Measurements from ENCODE around the gene PARVG. TPM values are rescaled to one million over a fixed set of nuclear protein-coding genes. Genes with fewer than 3 reads are reported as not detected.

The PARVG gene
- polyA plus RNA-seq, 4 donors = 1.7 to 3.0 (median 2.2) TPM

DNA sequence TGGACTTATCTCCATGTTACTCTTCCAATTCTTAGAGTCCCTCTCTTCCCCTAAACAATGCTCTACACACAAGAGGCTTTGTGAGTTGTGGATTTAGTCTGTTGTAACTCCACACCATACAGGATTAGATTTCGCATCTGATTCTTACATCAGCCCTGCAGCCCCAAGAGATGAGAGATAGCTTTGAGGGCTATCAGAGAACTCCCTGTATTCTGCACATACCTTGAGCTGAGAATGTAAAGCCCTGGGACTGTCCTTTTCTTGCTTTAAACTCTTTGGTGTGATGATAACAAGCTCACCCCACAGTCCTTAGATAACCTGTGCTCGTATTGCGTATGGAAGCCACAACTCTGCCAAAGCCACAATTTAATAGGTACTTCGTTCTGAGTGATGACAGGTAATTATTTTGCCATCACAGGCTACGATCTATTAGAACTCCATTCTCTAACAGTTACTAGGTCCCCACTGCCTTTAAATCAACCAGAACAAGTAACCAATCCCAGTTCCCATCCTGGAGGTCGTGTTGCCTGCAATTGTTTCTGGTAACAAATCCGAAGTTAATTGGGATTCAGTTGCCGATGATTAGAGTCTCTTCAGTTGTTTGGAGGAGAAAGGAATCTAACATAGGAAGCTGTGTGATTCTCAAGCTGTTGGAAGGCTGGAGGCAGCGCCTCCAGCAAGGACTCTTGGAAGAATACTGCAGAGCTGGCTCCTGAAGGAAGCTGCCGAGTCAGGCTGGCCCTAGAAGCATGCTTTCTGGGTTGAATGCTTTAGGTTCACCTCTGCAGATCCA is 1.3 kb upstream of the PARVG start:
- no peak for DNase-seq (ENCODE audit: low read depth in 4 of 4, low spot score in 3 of 4)

DNA sequence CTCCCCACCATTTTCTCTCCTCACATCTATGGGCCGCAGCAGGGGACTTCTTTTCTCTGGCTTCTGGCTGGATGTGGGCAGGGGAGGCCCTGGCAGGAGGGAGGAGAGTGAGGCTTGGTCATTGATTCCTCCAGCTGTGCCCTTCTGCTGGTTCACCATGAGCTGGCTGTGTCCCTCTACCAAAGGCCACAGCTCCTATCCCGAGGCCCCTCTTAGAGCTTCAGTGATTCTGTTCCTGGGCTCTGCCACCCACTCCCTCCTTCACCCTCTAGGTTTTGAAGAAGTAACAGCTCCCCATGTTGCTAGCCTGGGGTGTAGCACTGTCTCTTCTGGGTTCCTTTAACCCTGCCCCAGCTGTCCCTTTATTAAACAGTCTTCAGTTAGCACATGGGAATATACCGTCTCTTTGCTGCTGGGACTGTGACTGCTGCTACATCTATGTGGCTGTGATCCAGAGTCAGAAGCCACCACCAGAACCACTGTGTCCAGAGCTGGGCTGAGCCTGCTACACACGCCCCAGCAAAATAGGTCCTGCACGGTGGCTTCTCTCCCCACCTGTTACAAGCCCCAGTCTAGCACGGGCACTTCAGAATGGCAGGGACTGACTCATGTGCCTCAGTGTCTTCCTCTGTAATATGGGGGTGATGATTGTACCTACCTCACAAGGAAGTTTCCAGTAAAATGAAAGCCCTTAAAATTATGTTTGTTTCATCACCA is 578 bp upstream of the PARVG start:
- DNase-seq (ENCODE audit: low read depth in 4 of 4, low spot score in 3 of 4) = no peak

DNA sequence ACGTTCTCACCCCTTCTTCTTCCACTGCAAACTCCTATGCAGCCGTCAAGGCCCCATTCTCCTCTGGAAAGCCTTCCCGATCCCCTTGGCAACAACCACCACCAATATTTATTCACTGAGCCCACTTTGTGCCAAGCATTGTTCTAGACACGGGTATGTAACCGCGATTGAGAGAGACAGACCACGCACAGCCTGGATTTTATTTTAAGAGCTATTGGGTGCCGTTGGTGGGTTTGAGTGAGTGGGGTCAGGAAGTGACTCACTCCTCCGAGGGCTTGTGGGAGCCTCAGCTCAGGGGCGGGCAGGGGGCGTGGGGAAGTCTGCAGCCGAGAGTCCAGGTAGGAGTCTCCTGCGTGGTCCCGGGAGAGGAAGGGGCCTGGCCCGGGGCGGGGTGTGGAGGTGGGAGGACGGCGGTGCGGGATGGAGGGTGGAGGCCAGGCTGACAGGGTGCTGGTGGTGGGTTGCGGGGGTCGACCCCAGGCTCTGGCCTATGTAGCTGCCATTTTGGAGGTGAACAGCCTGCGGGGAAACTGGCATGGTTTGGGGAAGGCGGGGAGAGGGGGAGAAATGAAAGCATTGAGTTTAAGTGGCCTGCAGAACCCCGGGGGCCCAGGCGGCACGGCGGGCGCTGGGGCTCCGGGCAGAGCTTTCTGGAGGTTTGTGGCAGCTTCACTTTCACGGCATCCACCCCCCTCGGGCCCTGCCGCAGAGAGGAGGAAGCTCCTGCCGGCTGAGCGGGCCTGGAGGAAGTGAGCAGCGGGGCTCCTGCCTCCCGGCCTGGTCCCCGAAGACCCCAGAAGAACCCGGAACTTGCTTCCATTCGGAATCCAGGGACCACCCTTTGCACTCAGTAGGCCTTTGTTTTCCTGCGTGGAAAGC is 547 bp downstream of the PARVG start:
- no peak for DNase-seq (ENCODE audit: low read depth in 4 of 4, low spot score in 3 of 4)

DNA sequence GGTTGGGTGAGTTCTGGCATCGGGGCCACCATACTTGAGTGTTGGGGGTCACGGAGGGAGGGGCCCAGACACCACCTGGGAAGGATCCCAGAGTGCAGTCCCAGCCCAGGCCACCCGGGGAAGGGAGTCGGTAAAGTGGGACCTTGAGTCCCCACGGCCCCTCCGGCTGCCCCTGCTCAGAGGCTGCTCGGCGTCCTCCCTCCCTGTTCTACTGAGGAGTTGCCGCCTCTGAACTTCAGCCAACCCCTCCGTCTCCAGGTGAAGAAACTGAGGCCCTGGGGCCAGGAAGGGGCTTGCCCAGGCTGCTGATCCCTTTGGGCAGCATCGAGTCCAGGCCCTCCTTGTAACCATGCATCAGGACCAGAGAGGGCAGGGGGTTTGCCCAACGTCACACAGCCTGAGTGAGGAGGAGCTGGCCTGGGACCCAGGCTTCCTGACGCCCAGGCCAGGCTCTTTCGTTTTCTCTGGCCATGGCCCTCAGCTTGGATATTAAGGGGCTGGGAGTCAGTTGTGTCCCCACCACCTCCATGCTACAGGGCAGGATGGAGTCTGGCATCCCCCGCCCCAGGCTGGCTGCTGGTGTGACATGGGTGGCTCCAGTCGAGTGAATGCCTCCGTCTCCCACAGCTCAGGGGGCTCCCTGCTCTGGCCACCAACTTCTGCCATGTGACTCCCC is 1.3 kb downstream of the PARVG start:
- no peak for DNase-seq (ENCODE audit: low read depth in 4 of 4, low spot score in 3 of 4)

DNA sequence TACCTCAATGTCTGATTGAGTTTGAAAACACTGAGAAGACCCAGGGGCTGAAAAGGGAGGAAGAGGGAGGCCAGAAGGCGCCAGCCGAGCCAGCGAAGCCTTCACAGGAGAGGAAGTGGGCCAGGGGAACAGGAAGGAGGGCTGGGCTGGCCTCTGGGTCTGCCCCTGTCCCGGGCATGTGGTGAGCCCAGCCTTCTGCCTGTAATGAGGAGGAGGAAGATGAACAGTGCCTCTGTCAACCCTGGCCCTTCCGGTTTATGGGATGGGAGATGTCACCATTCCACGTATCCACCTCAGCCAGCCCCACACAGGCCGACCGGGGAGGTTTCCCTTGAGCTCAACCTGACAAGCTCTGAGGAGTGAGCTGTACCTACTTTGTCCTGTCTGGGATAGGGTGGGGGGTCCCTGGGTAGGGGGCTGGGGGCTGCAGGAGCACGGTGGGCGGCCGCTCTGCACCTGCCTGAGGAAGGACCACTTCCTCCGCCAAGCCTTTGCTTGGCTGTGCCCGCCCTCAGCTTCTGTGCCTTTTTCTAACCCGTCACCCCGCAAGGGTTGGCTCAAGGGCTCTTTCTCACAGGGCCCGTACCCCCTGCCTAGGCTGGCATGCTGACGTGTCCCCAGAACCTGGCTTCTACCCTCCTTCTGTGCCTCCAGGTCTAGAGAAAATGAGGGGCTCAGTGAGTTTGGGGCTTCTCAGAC is 2.0 kb downstream of the PARVG start:
- DNase-seq (ENCODE audit: low read depth in 4 of 4, low spot score in 3 of 4) = no peak

DNA sequence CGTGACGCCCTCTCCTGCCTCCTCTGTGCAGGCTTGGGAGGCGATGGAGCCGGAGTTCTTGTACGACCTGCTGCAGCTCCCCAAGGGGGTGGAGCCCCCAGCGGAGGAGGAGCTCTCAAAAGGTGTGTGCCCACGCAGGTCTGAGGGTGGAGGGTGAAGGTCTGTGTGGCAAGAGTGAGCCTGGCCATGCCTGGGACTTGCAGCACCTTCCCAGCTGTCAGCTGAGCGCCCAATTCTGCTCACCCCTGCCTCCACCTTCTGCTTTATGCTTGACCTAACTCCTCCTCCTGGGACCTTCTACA is 2.5 kb downstream of the PARVG start:
- no peak for DNase-seq (ENCODE audit: low read depth in 4 of 4, low spot score in 3 of 4)

DNA sequence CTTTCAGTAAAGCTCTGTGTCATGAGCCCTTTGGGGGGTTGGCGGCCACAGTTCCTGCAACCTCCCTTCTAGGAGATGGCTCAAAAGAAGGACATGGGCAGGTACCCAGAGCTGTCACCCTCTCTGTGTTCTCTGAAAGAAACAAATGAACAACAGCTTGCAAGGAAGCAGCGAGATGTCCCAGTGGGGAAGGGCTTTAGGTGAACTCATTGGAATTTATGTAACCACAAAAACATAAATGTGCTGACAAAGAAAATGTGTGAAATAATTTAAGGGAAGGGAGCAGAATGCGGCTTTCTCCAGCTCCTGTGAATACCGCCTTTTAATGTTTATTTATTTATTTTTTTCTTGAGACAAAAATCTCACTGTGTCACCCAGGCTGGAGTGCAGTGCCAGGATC is 3.3 kb downstream of the PARVG start:
- DNase-seq (ENCODE audit: low read depth in 4 of 4, low spot score in 3 of 4) = no peak

DNA sequence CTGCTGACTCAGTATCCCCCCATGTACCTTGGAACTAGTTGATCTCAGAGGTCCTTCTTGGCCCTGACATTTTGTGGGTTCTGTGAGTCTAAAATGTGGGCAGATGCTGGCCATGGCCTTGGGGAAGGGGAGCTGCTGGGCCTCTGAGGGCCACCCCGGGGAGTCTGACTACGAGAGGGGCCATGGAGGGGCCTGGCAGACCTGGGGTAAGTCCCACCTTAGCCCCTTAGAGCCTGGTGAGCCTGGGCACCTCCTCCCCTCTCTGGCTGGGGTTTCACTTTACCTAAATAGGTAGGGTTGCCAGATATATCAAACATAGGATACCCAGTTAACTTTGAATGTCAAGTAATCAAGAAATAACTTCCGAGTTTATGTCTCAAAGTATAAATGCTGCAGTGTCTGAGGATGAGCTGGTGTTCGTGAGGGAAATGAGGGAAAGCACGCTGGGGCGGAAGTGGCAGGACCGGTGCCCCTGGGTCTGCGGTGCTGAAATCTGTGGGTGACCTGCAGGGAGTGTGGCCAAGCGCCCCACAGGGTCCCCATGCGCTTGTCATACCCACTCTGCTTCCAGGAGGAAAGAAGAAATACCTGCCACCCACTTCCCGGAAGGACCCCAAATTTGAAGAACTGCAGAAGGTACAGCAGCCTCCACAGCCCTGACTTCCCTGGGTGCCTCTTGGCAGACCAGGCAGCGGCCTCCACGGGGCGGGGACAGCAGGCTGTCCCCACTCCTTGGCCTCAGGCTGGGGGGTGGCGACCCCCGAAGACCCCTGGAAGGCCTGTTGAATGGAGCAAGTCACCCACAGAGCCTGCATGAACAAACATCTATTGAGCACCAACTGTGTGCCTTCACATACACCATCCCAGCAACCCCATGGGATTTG is 4.8 kb downstream of the PARVG start:
- DNase-seq (ENCODE audit: low read depth in 4 of 4, low spot score in 3 of 4) = no peak

DNA sequence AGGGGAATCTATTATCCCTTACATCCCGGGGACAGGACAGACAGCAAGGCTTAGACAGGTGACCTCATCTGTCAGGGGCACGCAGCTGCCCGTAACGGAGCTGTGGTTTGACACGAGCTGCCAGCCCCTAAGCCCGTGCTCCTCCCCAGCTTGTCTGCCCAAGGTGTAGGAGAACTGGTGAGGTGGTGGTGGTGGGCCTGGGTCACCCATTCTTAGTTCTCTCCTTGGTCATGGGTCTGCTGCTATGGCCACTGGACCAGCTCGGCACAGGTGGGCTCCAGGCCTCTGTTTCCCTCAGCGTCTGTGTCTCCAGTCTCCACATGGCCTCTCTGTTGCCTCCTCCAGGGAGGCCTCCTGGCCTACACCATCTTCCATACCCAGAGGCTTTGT is 5.4 kb downstream of the PARVG start:
- no peak for DNase-seq (ENCODE audit: low read depth in 4 of 4, low spot score in 3 of 4)

DNA sequence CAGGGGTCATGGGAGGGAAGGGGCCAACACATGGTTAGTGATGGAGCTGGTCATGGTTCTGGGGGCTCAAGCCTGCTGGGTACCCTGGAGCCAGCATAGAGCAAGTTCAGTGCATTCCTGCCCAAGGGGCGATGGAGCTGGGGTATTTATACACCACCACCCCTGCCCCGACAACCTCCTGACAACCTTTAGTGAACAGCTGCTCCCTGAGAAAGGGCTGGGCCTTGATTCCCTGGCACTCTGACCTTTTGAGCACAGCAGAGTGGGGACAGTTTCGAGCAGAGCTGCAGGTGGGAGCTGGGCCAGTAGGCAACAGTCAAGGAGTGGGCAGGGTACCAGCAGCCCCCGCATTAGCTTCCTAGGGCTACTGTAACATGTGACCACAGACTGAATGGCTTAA is 6.0 kb downstream of the PARVG start:
- no peak for DNase-seq (ENCODE audit: low read depth in 4 of 4, low spot score in 3 of 4)

DNA sequence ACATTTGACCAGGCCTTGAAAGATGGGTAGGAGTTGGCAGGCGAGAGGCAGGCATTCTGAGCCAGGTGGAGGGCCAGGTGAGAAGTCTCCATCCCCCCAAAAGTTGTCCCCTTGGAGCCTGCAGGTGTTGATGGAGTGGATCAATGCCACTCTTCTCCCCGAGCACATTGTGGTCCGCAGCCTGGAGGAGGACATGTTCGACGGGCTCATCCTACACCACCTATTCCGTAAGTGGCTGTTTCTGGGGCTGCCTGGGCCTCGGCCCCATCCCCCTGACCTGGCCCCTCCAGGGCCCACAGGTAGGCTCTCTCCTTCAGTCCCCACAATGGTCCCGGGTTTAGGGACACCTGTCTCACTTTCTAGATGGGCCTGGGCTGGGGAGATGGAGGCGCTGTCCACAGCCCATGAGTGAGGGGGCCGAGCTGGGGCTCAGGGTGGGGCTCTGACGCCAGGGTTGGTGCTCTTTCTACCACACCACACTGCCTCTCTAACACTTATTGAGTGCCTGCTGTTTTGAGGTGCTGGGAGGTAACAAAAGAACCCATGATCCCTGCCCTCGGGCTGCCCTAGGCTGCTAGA is 7.0 kb downstream of the PARVG start:
- no peak for DNase-seq (ENCODE audit: low read depth in 4 of 4, low spot score in 3 of 4)

DNA sequence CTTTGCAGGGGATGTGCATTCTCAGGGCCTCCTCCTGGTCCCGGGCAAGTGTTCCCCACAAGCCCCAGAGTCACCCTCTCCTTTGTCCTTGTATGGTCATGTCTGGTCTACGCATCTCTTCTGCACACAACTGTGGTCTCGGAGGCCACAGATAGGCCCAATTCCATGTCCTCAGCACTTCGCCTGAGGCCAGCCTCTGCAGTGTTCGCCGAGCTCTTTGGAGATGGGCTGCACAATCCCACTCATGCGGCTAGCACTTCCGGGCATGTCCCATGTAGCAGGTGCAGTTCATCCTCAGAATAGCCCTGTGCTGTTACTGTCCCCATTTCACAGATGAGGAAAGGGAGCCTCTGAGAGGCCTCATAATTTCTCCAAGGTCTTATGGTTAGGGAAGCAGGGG is 7.6 kb downstream of the PARVG start:
- DNase-seq (ENCODE audit: low read depth in 4 of 4, low spot score in 3 of 4) = no peak

DNA sequence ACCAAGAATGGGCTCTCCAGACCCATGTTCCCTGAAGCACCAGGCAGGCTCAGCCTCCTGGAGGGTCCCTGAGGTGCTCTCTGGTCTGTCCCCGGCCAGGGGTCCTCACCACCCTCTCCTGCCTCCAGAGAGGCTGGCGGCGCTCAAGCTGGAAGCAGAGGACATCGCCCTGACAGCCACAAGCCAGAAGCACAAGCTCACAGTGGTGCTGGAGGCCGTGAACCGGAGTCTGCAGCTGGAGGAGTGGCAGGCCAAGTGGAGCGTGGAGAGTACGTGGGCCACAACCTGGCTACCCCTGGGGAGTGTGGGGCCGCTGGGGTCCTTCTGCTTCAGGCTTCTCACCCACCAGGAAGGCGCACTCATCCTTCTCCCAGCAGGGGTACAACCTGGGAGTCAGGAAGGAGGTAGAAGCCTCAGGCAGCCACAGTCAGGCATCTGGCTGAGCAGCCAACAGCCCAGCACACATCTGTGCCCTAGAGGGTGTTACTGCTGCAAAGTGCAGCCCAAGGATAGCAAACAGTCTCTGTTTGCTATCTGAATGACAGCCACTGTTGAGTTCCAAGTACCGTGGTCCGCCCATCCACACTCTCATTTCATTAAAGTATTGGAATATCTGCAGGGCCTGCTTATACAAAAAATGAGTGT is 8.4 kb downstream of the PARVG start:
- no peak for DNase-seq (ENCODE audit: low read depth in 4 of 4, low spot score in 3 of 4)

DNA sequence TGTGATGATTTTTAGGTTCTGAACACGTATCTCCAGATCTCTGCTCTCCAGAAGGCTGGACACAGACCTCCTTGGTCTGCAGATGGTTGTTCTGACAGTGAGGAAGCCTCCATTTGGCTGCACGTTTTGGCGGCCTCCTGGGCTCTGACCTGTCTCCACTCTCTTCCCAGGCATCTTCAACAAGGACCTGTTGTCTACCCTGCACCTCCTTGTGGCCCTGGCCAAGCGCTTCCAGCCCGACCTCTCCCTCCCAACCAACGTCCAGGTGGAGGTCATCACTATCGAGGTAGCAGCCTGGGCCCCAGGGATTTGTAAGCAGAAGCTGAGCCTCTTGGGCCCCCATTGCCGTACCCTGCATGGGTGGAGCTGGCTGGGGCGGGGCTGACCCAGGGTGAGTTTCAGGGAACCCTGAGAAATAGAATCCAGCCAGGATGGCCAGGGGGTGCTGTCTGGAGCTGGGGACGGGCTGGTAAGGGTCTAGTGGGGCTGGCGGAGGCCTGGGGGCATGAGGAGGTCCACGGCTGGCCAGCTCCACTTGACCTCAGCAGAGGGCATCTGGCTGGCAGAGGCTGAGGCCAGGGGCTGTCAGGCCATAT is 9.8 kb downstream of the PARVG start:
- DNase-seq (ENCODE audit: low read depth in 4 of 4, low spot score in 3 of 4) = no peak

DNA sequence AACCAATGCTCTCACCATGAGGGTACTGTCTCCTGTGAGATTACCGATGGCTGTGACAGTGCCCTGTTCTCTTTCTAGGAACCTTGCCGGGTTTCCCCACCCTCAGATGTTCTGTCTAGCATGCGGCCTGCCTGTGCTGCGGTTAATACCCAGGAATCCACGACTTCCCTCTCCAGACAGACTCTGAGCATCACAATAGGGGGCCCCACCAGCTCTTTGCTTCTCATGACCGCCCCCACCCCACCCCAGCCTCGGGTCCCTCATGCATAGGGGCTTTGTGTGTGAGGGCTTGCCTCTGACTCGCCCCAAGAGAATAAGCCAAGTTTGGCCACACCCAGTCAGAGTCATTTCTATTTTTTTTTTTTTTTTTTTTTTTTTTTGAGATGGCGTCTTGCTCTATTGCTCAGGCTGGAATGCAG is 10.3 kb downstream of the PARVG start:
- DNase-seq (ENCODE audit: low read depth in 4 of 4, low spot score in 3 of 4) = no peak

DNA sequence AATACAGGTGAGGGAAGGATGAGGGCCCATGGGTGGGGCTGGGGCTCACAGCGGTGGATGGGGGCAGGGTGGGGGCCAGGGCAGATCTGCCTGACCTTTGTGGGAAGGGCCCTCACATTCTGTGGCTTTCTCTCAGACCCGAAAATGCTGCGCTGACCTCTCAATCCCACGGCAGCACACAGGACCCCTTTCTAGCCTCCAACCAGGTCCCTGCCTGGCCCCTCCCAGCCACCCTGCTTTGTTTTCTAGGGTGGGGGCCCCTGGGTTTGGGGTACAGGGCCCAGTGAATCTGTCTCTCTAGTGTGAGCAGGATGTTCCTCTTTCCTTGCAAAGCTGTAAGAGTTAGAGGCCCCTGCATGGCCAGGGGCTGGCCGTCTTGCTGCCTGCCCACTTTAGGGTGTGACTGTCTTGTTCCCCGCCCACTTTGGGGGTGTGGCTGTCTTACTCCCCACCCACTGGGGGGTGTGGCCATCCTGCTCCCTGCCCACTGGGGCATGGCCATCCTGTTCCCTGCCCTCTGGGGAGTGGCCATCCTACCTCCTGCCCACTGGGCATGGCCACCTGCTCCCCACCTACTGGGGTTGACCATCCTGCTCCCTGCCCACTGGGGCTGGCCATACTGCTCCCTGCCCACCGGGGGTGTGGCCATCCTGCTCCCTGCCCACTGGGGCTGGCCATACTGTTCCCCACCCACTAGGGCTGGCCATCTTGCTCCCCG is 11.5 kb downstream of the PARVG start:
- DNase-seq (ENCODE audit: low read depth in 4 of 4, low spot score in 3 of 4) = no peak

DNA sequence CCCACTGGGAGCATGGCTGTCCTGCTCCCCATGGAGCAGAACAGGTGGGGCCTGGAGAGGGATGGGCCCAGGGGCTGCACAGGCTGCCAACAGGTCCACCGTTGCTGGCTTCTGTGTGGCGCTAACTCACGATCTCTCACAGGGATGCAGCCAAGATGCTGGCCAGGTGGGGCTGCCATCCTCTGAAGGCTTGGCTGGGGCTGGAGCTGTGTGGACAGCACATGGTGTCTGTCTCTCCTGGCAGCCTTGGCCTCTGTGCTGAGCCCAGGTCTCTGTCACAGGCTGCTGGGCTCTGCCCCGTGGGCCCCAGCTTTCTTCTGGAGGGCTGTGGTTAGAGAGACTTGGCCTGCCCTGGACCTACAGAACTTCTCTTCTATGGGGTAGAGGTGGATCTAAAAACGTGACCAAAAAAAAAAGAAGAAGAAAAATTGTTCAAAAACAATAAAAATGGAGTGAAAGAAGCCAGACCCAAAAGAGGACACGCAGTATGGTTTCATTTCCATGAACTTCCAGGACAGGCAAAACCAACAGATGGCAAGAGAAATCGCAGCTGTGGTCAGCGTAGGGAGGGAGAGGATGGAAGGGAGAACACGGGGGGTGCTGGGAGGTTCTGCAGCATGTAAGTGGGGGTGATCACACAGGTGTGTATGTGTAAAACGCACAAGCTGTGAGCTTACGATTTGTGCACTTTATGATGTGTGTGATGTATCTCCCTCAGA is 12.2 kb downstream of the PARVG start:
- DNase-seq (ENCODE audit: low read depth in 4 of 4, low spot score in 3 of 4) = no peak
